Fibroblast of upper back skin (primary cell): ENCODE measurements around the gene ILK.

ENCODE experiments used
- DNase-seq: peaks from one replicate; pipeline ENCODE4 v3.0.0-alpha.2; 2013

ILK gene

DNA sequence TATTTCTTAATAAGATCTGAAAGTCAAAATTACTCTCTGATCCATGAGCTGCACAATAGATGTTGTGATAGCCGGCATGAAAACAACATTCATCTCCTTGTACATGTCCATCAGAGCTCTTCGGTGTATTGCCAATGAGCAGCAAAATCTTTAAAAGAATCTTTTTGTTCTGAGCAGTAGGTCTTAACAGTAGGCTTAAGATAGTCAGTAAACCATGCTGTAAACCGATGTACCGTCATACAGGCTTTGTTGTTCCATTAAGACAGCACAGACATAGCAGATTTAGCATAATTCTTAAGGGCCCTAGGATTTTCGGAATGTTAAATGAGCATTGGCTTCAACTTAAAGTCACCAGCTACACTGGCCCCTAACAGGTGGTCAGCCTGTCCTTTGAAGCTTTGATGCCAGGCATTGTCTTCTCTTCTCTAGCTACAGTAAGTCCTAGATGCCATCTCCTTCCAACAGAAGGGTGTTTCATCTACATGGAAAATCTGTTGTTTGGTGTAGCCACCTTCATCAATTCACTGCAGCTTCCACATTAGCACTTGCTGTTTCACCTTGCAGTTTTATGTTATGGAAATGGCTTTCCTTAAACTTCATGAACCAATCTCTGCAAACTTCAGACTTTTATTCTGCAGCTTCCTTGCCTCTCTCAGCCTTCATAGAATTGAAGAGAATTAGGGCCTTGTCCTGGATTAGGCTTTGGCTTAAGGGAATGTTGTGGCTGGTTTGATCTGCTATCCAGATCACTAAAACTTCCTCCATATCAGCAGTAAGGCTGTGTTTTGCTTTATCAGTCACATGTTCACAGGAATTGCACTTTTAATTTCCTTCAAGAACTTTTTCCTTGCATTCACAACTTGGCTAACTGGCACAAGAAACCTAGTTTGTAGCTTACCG lies 28.5 kb upstream of the ILK start:
- no peak for DNase-seq

DNA sequence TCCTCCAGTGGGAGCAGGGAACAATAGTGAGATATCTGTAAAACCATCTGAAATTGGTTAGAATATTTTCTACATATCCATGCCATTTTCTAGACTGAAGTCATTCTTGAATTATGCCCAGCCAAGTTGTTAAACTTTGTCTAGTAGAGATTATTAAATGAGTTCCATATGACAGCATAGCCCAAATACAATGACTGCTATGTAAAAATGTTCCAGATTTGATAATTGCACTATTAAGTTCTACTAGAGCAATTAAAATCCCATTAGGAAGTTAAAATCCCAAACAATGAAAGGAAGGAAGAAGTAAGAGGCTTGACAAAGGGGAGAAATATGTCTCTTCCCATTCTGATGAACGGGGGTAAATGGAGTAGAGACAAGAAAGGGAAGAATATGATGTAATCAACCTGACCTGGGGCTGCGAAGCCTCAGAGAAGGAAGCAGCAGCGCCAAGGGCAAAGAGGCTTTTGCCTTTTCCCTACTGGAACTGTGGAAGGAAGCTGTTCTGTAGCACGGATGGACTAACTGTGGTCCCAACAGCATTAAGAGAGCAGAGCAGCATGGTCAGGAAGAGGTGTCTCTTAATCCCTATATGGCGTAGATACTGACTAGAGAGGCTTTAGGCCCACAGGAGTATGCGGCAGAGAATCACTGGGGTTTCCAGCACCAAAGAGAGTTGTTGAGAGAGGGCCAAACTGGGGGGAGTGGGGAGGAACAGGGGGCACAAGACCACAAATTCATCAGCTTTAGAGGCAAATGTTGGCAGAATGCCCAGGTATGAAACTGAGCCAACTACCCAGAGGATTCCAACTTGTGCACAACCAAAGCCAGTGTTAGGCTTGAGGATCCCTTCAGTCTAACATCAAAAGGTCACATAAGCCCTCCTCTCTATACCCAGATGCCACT lies 26.9 kb upstream of the ILK start:
- peak; percentile 85 for DNase-seq

DNA sequence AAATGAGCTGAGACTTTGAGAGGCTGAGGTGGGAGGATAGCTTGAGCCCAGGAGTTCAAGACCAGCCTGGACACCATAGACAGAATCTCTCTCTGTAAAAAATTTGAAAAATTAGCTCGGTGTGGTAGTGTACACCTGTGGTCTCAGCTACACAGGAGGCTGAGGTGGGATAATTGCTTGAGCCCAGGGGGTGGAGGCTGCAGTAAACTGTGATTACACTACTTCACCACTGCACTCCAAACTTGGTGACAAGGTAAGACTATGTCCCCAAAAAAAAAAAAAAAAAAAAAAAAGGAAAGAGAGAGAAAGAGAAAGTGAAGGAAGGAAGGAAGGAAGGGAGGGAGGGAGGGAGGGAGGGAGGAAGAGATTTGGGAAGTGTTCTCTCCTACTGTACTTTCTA lies 25.4 kb upstream of the ILK start:
- DNase-seq = no peak

DNA sequence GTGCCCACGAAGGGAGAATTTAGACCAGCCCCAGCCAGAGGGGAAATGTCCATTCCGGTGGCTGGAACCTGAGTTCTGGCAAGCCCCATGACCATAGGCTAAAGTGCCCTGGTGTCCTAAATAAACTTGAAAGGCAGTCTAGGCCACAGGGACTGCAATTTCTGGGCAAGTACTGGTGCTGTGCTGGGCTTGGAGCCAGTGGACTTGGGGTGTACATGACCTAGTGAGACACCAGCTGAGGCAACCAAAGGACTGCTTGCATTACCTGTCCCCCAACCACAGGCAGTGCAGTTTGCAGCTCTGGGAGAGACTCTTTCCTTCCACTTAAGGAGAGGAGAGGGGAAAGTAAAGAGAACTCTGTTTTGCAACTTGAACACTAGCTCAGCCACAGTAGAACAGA lies 23.9 kb upstream of the ILK start:
- no peak for DNase-seq

DNA sequence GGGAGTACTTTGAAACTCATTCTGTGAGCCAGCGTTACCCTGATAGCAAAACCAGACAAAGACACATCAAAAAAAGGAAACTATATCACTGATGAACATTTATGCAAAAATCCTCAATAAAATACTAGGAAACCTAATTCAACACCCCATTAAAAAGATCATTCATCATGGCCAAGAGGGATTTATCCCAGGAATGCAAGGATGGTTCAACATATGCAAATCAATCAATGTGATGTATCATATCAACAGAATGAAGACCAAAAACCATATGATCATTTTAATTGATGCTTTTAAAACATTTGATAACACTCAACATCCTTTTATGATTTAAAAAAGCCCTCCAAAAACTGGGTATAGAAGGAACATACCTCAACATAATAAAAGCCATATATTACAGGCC lies 20.0 kb upstream of the ILK start:
- DNase-seq = no peak

DNA sequence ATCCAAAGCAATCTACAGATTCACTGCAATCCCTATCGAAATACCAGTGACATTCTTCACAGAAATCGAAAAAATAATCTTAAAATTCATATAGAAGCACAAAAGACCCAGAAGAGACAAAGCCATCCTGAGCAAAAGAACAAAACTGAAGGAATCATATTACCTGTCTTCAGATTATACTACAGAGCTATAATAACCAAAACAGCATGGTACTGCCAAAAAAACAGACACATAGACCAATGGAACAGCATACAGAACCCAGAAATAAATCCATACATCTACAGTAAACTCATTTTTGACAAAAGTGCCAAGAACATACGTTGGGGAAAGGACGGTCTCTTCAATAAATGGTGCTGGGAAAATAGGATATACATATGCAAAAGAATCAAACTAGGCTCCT lies 19.0 kb upstream of the ILK start:
- no peak for DNase-seq

DNA sequence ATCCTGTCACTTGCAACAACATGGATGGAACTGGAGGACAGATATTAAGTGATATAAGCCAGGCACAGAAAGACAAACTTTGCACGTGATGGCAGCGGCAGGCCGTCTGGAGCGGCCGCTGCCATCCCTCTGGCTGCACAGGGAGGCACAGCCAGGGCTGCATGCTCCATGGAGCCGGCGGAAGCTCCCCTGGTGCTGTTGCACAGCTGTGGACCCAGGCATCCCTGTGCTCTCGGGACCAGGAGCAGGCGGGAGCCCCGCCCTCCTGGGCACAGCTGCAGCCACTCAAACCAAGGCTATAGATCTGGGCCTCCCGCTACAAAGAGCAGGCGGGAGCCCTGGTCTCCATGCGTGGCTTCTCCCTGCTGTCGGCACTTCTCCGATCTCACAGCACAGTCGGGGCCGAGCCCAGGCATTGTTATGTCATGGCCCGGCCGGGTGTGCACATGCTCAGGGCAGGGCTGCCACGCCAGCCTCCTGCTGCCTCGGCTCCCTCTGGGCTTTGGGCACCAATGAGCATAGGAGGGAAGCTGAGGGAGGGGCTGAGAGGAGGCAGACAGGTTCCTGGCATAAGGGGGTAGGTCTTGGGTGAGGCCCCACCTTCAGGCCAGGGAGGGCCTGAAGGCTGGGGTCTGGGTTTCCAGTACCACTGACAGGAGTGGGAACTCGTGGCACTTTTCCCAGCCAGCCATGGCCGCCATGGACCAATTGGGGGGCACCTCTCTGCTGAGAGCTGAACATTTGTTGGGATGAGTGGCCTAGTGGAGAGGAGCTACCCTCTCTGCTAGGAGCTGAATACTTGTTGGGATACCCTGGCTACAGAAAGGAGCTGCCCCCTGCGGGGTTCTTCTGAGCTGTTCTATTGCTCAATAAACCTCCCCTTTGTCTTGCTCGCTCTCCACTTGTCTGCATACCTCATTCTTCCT lies 16.9 kb upstream of the ILK start:
- no peak for DNase-seq

DNA sequence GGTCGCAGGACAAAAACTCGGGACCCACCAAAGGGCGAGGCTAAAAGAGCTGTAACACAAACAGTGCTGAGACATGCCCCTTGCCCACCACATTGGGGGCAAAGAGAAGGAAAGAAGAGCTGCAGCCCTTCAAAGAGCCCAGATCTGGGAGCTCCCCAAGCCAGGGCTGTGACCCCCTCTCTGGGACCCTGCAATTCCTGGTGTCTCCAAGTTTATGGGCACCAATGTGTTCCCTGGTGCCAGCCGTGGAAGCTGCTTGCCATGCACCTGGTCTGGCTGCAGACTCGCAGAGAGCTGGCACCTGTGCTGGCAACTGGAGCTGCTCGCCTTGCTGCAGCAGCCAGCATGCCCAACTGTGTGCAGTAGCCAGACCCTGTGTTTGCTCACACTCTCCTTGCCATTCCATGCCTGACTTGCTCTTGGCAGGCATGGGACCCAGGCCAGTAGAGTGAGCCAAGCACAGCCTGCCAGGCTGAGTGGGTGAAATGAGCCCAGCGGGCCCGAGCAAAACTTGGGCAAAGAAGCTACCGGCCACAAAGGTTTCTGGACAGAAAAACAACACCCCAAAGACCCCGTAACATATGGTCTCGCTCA lies 16.1 kb upstream of the ILK start:
- no peak for DNase-seq

DNA sequence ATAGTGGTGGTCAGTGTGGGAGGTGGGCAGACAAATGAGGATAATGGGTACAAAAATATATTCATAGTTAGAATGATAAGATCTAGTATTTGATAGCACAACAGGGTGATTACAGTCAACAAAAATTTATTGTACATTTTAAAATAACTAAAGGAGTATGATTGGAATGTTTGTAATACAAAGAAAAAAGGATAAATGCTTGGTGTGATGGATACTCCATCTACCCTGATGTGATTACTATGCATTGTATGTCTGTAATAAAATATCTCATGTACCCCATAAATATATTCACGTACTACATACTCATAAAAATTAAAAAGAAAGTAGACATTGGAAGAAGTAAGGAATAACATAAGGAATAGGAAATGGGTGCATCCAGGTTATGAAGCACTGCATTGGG lies 15.6 kb upstream of the ILK start:
- DNase-seq = no peak

DNA sequence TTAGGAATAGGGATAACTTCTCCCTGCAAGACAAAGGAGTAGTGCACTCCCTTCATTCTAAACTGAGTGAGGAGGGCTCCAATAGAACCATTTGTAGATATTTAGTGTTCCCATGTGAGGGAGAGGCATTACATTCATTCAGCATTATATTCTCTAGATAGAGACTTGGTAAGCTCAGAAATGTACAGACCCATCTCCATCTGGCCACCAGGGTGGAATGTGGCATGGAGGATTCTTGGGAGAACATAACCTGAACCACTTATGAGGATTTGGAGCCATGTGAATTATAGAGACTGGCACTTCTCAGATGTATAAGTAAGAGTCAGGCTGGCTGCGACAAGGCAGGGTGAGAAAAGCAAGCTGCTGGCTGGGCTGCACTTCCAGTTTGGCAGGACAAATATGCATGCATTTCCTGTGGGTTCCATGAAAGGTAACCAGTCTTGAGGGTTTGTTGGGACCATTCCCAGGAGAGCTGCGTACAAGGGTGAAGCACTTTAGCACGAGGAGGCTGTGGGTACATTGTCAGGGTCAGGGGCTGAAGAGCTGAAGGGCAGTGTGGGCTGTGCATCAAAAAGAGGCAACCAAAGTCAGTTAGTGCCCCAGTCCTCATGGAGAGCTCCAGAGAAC lies 9.3 kb upstream of the ILK start:
- DNase-seq = no peak

DNA sequence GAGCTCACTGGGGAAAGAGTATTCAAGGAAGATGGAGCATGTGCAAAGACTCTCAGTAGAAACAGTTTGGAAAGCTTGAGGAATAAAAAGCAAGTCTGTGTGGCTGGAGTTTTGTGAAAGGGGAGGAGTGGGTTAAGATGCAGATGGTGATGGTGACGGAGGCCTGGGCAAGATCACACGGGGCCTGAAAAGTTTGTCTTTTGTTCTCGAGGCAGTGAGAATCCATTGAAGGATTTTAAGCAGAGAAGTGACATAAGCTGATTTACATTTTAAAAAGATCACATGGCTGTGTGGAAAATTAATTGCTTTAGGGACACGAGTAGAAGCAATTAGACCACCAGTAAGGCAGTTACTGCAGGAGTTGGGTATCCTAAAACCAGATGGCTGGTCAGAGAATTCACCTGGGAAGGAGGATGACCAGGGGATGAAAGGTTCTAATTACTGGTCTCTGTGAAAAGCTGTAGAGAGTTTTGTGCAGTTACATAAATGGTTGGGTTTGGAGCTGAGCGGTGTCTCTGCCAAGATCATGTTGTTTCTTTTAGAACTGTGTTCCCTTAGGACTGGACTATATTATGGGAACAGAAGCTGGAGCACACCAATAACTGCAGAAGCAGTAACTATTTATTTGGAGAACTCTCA lies 7.2 kb upstream of the ILK start:
- DNase-seq = no peak

DNA sequence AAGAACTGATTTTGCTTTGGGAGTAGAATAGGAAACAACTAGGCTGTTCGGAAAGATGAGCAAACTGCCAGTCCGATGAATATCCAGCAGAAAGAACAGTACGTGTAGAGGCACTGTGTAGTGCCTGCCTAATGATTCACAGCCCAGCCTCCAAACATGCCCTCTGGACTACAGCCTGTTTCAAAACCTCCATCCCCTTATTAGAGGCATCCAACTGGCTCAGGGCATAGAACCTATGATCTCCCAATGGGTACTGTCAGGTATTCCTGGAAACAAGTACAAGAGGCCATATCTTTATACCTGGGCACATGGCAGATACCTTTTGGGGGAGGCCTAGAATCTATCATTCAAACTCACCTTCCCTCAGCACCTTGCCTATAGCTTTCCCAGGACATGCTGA lies 5.0 kb upstream of the ILK start:
- no peak for DNase-seq

DNA sequence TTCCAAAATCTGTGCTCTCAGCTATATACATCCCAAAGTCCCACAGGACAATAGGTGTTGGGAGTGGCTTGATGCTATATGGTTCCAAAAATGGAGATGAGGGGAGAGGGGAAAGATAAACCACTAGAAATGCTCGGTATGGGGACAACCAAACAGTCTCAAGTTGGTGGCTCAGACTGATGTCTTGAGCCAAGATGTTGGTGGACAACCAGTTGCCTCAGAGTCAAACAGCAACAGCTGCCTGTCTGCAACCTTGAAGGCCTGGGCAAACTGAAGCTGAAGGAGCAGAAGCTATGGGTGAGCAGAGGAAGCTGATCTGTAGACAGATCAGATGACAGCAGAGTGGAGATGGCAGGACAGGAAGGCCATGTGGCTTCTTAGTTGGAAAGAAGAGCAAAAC lies 4.1 kb upstream of the ILK start:
- DNase-seq = no peak

DNA sequence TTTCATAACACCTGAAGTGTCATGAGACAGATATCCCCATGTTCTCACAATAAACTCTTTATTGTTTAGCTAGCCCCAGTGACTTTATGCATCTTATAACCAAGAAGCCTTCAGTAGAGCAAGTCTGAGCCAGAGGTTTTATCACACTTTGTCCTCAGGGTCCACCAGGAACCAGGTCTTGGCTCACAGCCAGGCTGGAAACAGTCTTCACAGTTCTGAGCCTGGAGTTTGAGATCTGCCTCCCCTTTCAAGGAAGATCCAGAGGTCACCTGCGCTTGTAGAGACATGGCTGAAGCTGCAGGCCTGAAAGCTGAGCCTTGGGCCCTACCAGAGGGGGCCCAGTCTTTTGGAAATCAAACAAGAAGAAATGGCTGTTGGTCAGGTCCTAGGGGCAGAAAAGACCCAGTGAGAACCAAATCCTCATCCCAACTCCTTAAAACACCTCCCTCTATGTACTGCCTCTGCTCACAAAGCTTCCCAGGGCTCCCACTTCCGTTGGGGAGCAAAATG lies 3.6 kb upstream of the ILK start:
- no peak for DNase-seq

DNA sequence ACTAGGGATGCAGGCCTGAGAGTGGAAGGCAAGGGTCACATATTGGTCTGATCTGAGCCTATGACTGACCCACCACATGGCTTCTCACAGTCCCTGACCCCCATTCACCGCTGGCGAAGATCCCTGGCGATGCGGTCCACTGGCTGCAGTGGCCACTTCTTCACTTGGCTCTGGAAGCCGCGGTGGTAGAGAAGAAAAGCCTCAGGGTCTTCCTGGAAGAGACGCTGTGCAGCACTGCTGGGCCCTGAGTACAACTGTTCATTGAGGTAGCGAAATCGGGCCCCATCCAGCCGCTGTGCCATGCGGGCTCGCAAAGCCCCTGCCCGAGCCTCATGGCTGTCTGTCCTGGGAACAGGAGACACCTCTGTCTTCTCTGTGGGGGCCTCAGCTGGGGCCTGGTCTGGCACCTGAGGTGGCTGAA lies 2.5 kb upstream of the ILK start:
- no peak for DNase-seq

DNA sequence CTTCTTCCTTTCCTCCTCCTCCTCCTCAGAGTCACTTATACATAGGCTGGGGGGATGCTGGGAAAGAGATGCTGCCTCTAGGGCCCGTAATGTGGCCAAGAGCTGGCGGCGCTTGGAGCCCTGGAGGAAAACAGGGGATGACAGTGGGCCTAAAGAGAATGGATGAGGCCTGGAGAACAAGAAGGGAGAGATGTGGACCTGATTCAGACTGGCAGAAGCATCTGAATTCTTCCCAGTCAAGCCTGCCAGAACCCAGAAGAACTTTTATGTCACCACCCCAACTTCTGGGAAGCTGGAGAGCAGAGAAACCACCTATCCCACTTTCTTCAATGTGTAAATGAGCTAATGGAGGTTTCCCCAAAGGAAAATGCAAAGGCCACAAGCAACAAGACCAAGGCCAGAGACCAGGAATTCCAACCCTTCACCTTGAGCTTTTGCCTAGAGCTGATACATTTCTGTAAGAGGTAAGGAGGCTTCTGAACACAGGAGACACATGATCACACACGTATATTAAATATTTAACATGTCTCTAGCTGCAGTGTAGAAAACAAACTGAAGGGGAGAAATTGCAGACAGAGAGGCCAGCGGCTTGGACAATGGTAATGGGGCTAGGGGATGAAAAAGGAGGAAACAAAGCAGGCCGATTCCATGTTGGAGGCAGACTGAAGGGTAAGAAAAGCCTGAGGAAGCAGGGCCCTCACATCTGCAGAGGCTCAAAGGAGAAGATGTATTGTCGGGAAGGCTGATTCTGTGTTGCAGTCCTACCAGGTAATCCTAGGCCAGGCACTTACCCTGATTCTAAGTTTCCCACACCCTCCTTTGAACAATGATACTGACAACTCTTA lies 1.3 kb upstream of the ILK start:
- no peak for DNase-seq

DNA sequence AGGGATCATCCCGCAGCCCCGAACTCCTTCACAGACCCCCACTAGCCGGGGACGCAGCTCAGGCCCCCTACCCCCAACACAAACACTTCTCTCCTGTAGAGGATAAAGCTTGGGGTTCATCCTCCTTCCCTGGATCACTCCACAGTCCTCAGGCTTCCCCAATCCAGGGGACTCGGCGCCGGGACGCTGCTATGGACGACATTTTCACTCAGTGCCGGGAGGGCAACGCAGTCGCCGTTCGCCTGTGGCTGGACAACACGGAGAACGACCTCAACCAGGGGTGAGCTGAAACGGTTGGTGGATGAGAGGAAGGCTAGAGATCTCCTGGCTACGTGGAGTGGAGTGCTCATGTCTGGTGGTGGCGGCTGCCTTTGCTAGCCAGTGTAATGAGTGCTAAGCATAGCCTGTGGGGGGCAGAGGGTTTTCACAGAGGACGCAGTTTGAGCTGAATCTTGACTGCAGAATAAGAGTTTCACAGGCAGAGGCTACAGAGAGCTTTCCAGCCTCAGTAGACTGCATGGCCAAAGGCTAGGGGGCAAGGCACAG lies 580 bp downstream of the ILK start:
- peak; percentile 69 for DNase-seq

DNA sequence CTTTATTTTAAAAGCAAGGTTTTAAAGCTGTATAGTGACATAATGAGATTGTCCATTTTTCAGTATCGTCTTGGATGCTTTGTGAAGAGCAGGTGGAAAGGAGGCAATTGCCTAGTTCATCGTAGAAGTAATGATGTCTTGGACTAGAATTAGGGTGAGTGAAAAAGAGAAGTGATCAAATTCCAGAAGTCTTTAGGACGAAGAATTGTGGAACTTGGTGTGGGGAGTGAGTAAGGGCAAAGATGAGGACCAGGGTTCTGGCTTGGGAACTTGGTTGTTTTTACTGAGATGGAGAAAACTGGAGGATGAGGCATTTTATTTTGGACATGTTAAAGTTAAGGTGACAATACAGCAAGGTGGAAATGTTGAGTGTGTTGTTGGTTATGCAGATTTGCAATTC lies 1.2 kb downstream of the ILK start:
- no peak for DNase-seq

DNA sequence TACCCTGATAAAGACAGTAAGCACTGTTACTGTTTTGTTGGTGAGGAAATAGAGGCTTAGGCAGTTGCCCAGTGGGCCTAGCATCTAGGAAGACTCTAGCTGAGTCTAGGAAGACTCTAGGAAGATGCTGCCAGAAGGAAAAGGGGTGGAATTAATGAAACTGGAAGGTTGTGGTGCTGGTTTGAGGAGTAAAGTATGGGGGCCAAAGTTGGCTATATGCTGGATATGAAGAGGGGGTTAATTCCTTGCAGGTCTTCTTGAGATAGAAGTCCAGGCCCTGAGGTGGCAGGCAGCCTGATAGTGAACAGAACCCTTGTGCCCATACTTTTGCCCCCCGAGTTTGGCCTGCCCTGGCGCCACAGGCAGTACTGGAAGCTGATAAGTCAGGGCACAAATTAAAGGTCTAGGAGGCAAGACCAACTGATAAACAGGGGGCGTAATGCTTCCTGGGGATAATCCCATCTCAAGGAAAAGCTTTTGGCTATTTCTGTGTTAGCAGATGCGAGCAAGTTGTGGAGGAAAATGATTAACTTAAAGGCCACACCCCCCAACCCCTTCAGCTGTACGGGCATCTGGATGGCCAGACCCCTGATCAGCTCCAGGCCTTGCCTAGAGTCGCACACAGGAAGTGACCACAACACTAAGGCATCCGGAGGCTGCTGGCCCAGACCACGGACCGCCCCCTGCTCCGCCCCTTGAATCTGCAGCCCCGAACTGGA lies 3.1 kb downstream of the ILK start:
- DNase-seq = peak; percentile 96
